Mucosa of rectum (tissue), 2 donors: ENCODE results near the gene TSTD2.
"Not testable (repeated sequence)": the region's sequence is repeated elsewhere in the genome, so short reads cannot be mapped to it uniquely, and the experiment has no call there.

ENCODE experiments used
- H3K27ac ChIP-seq, 2 donors: one replicate each; pipeline ENCODE4 v1.7.0; 2013; ENCODE audit warnings: inconsistent platforms in 2 of 2, low read depth in 2 of 2, low read length in 2 of 2
- H3K27me3 ChIP-seq, 2 donors: one replicate each; pipeline ENCODE4 v1.7.0; 2013; ENCODE audit warnings: low read length in 2 of 2; ENCODE audit not compliant: control insufficient read depth in 2 of 2, insufficient read depth in 2 of 2
- H3K36me3 ChIP-seq, 2 donors: one replicate each; pipeline ENCODE4 v1.7.0; 2013; ENCODE audit warnings: low read length in 2 of 2; ENCODE audit not compliant: control insufficient read depth in 2 of 2, insufficient read depth in 2 of 2
- H3K4me1 ChIP-seq, 2 donors: one replicate each; pipeline ENCODE4 v1.7.0; 2013; ENCODE audit warnings: low read length in 2 of 2, mild to moderate bottlenecking in 1 of 2; ENCODE audit not compliant: control insufficient read depth in 2 of 2, insufficient read depth in 2 of 2
- H3K4me3 ChIP-seq, 2 donors: one replicate each; pipeline ENCODE4 v1.7.0; 2013; ENCODE audit warnings: low read length in 2 of 2
- H3K9ac ChIP-seq, 2 donors: one replicate each; pipeline ENCODE4 v1.7.0; 2013; ENCODE audit warnings: low read length in 2 of 2, low read depth in 1 of 2, mild to moderate bottlenecking in 1 of 2
- H3K9me3 ChIP-seq, 2 donors: one replicate each; pipeline ENCODE4 v1.7.0; 2013; ENCODE audit warnings: low read length in 2 of 2; ENCODE audit not compliant: control insufficient read depth in 2 of 2
- donor health status: healthy.
- donor health status: Normal muscosa, but diverticular disease.

The TSTD2 gene

GRCh38 chr9:97594381-97594921 lies 38.7 kb downstream of the TSTD2 start:
- H3K9ac ChIP-seq = no peak overlapping the region

GRCh38 chr9:97593960-97594359 lies 39.2 kb downstream of the TSTD2 start:
- Histone ChIP-seq H3K9me3 (no peaks in the 10 kb centered on the region), H3K27me3 (no peaks in the 10 kb centered on the region), H3K9ac (no peak overlapping the region), H3K4me3 (no peak overlapping the region), H3K4me1 (peaks cover 3 to 4% of the 10 kb centered on the region in 2 donors), H3K36me3 (no peaks in the 10 kb centered on the region), H3K27ac (no peak overlapping the region)

More at GRCh38 chr9:97594381-97594921, 38.7 kb downstream of the TSTD2 start:
- Histone ChIP-seq H3K4me1 (peaks cover 3 to 4% of the 10 kb centered on the region in 2 donors), H3K27me3 (no peaks in the 10 kb centered on the region), H3K9me3 (no peaks in the 10 kb centered on the region), H3K4me3 (no peak overlapping the region), H3K27ac (no peak overlapping the region), H3K36me3 (no peaks in the 10 kb centered on the region)

GRCh38 chr9:97592126-97592525 lies 41.0 kb downstream of the TSTD2 start:
- Histone ChIP-seq H3K27ac (no peak overlapping the region), H3K27me3 (no peaks in the 10 kb centered on the region), H3K9me3 (no peaks in the 10 kb centered on the region), H3K9ac (no peak overlapping the region), H3K36me3 (no peaks in the 10 kb centered on the region), H3K4me3 (no peak overlapping the region), H3K4me1 (no peaks in the 10 kb centered on the region)

GRCh38 chr9:97591535-97591934 lies 41.6 kb downstream of the TSTD2 start:
- no peaks in the 10 kb centered on the region for H3K4me1 ChIP-seq
- H3K4me3 ChIP-seq = no peak overlapping the region
- H3K27ac ChIP-seq = no peak overlapping the region
- H3K9ac ChIP-seq = no peak overlapping the region
- H3K36me3 ChIP-seq = no peaks in the 10 kb centered on the region
- H3K27me3 ChIP-seq = no peaks in the 10 kb centered on the region
- no peaks in the 10 kb centered on the region for H3K9me3 ChIP-seq

- not testable (repeated sequence) for H3K36me3 ChIP-seq, H3K27me3 ChIP-seq, H3K4me3 ChIP-seq, H3K27ac ChIP-seq, H3K4me1 ChIP-seq, H3K9me3 ChIP-seq, H3K9ac ChIP-seq
Observed at GRCh38 chr9:97586909-97587308, 46.3 kb downstream of the TSTD2 start.

- not testable (repeated sequence) for H3K27me3 ChIP-seq, H3K36me3 ChIP-seq, H3K27ac ChIP-seq, H3K4me3 ChIP-seq, H3K9ac ChIP-seq, H3K4me1 ChIP-seq, H3K9me3 ChIP-seq
Observed at GRCh38 chr9:97584778-97585177, 48.4 kb downstream of the TSTD2 start.

GRCh38 chr9:97581590-97581989 lies 51.6 kb downstream of the TSTD2 start:
- H3K27me3 ChIP-seq, H3K9me3 ChIP-seq, H3K4me1 ChIP-seq, H3K27ac ChIP-seq, H3K36me3 ChIP-seq, H3K9ac ChIP-seq, H3K4me3 ChIP-seq: not testable (repeated sequence)

- H3K4me3 ChIP-seq = no peak overlapping the region
- no peaks in the 10 kb centered on the region for H3K9me3 ChIP-seq
- no peaks in the 10 kb centered on the region for H3K4me1 ChIP-seq
- H3K9ac ChIP-seq = no peak overlapping the region
- H3K27me3 ChIP-seq = no peaks in the 10 kb centered on the region
- H3K36me3 ChIP-seq = no peaks in the 10 kb centered on the region
- H3K27ac ChIP-seq = no peak overlapping the region
Observed at GRCh38 chr9:97579914-97580313, 53.3 kb downstream of the TSTD2 start.

- Histone ChIP-seq H3K9ac (no peak overlapping the region), H3K27me3 (no peaks in the 10 kb centered on the region), H3K36me3 (no peaks in the 10 kb centered on the region), H3K9me3 (no peaks in the 10 kb centered on the region), H3K27ac (no peak overlapping the region), H3K4me3 (no peak overlapping the region), H3K4me1 (no peaks in the 10 kb centered on the region)
Observed at GRCh38 chr9:97578846-97579245, 54.3 kb downstream of the TSTD2 start.

GRCh38 chr9:97577051-97577450 lies 56.1 kb downstream of the TSTD2 start:
- Histone ChIP-seq H3K27me3 (no peaks in the 10 kb centered on the region), H3K9me3 (no peaks in the 10 kb centered on the region), H3K4me3 (no peak overlapping the region), H3K27ac (no peak overlapping the region), H3K4me1 (no peaks in the 10 kb centered on the region), H3K36me3 (no peaks in the 10 kb centered on the region), H3K9ac (no peak overlapping the region)

GRCh38 chr9:97575673-97576200 lies 57.4 kb downstream of the TSTD2 start:
- Histone ChIP-seq H3K9me3 (no peaks in the 10 kb centered on the region), H3K9ac (no peak overlapping the region), H3K27me3 (no peaks in the 10 kb centered on the region), H3K27ac (no peak overlapping the region), H3K4me3 (peak overlapping the region in 1 of 2 donors; percentile 7), H3K4me1 (no peaks in the 10 kb centered on the region), H3K36me3 (no peaks in the 10 kb centered on the region)
